Neural progenitor cell (in vitro differentiated cells): ENCODE data around the gene OXSR1.

Source experiments
- CTCF ChIP-seq: fragments of 200-600 bp; sonication (generic); IDR thresholded peaks from 2 replicates; pipeline ENCODE4 v1.5.1; 2017; ENCODE audit warnings: antibody characterized with exemption, mild to moderate bottlenecking
- EZH2 ChIP-seq: fragments of 200-600 bp; sonication (generic); IDR thresholded peaks from 2 replicates; pipeline ENCODE4 v1.6.1; 2017; ENCODE audit warnings: antibody characterized with exemption, mild to moderate bottlenecking, moderate library complexity

- TF ChIP-seq CTCF (no peak), EZH2 (no peak)
These were observed 82.2 kb downstream of the OXSR1 start for GRCh38 chr3:38247366-38248035.
